ENCODE results near the gene BLTP3A. TPM values are rescaled to one million over a fixed set of nuclear protein-coding genes. Genes with fewer than 3 reads are reported as not detected.
"Not testable (repeated sequence)": the region's sequence is repeated elsewhere in the genome, so short reads cannot be mapped to it uniquely, and the experiment has no call there.

The BLTP3A gene
- polyA plus RNA-seq, 1 of the 3 experiments (the other 2 are of a cell fraction), result 3.1 TPM

DNA sequence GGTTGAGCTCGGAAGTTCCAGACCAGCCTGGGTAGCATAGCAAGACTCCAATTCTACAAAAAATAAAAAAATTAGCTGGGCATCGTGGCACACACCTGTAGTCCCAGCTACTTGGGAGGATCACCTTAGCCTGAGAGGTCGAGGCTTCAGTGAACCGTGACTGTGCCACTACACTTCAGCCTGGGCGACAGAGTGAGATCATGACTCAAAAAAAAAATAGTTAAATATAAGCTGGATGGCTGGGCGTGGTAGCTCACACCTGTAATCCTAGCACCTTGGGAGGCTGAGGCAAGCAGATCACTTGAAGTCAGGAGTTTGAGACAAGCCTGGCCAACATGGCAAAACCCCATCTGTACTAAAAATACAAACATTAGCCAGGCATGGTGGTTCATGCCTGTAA lies 13.2 kb downstream of the BLTP3A start:
- not testable (repeated sequence) for H3K4me2 ChIP-seq; H3K9me2 ChIP-seq; H3F3A ChIP-seq (replicated peaks; ENCODE audit: insufficient read depth); H3K9me3 ChIP-seq; H3K36me3 ChIP-seq (replicated peaks in 1 of 2; ENCODE audit: control insufficient read depth in 1 of 2, insufficient read depth in 2 of 2, low read length in 1 of 2); H3K4me3 ChIP-seq (ENCODE audit: low read depth in 2 of 2, low read length in 1 of 2); DNase-seq; H3K4me1 ChIP-seq (ENCODE audit: control insufficient read depth in 1 of 2, insufficient read depth in 2 of 2, low read depth in 1 of 2, low read length in 1 of 2); H3K27ac ChIP-seq (ENCODE audit: low read depth in 2 of 2, low read length in 1 of 2); H2AFZ ChIP-seq (ENCODE audit: low read depth); H3K9ac ChIP-seq; H3K27me3 ChIP-seq (ENCODE audit: insufficient read depth)
- WGBS (ENCODE audit: low lambda C conversion rate), result 92% methylated on average over 6 of the region's 6 CpGs
- ChIA-PET POLR2A (interaction anchor here (1.1 kb wide), 1 partner anchor 13 kb away, joined by 4 read pairs; the partner anchor contains the start of gene BLTP3A), CTCF (interaction anchor here (0.6 kb wide), 1 partner anchor 45 kb away, joined by 4 read pairs; no protein-coding TSS in a partner anchor)
- Histone ChIP-seq H4K20me1 (ENCODE audit: insufficient read depth) (peaks cover 16% of the 10 kb centered on the region; the same call in 1 of the 2 replicates), H3K79me2 (ENCODE audit: insufficient read depth) (peaks cover 19% of the 10 kb centered on the region)

DNA sequence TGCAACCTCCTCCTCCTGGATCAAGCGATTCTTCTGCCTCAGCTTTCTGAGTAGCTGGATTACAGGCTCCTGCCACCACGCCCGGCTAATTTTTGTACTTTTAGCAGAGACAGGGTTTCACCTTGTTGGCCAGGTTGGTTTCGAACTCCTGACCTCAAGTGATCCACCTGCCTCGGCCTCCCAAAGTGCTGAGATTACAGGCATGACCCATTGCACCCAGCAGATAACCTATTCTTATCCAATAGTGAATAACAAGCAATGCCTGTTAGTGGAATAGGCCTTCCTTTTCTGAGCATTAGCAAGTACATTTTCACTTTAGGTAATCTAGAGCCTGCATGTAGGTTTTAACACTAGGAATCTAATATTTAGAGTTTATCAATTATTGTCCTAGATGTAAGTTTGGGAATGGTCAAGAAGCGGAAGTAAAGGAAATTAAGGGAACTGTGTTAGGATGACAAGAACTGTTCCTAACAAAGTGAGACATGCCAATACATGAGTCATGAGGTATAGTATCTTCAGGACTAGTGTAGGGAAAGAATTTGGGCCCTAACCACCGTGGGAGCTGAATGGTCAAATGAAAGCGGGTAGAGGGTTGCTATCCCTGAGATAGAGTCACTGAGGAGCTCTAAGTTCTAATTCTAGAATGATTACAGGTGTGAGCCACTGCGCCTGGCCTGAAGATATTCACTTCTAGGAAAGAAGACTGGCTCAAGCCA lies 15.0 kb downstream of the BLTP3A start:
- no peaks in the 10 kb centered on the region for H3K27me3 ChIP-seq (ENCODE audit: insufficient read depth)
- no peak overlapping the region for H2AFZ ChIP-seq (ENCODE audit: low read depth)
- no peaks in the 10 kb centered on the region for H3K36me3 ChIP-seq (replicated peaks in 1 of 2; ENCODE audit: control insufficient read depth in 1 of 2, insufficient read depth in 2 of 2, low read length in 1 of 2)
- H3K4me2 ChIP-seq, result no peak overlapping the region
- H3K4me1 ChIP-seq (ENCODE audit: control insufficient read depth in 1 of 2, insufficient read depth in 2 of 2, low read depth in 1 of 2, low read length in 1 of 2), result peaks cover 0 to 7% of the 10 kb centered on the region in 2 experiments; a peak in 2 of 4 replicates
- ChIA-PET CTCF (interaction anchor here (0.8 to 3.9 kb wide), 2 partner anchors 11 to 15 kb away, joined by 3 to 12 read pairs; partner anchors contain the start of gene BLTP3A), POLR2A (no interaction called here)
- H3K9me3 ChIP-seq, result no peaks in the 10 kb centered on the region
- no peak for DNase-seq
- H3F3A ChIP-seq (replicated peaks; ENCODE audit: insufficient read depth), result peaks cover 11% of the 10 kb centered on the region
- no peaks in the 10 kb centered on the region for H3K9me2 ChIP-seq
- no peak overlapping the region for H3K27ac ChIP-seq (ENCODE audit: low read depth in 2 of 2, low read length in 1 of 2)
- no peak overlapping the region for H3K9ac ChIP-seq
- peak; percentile 11; the same call in 1 of the 2 replicates for TF ChIP-seq FOSL2 (IDR thresholded peaks at IDR 0.05; ENCODE audit: borderline replicate concordance, low read depth)
- no peak for TF ChIP-seq MXI1 (IDR thresholded peaks at IDR 0.05; ENCODE audit: low read depth, low read length)
- peaks cover 17% of the 10 kb centered on the region for H3K79me2 ChIP-seq (ENCODE audit: insufficient read depth)
- H4K20me1 ChIP-seq (ENCODE audit: insufficient read depth), result peaks cover 16% of the 10 kb centered on the region; the same call in 1 of the 2 replicates
- WGBS (ENCODE audit: low lambda C conversion rate), result 94% methylated on average over 9 of the region's 9 CpGs
- no peak overlapping the region for H3K4me3 ChIP-seq (ENCODE audit: low read depth in 2 of 2, low read length in 1 of 2)

DNA sequence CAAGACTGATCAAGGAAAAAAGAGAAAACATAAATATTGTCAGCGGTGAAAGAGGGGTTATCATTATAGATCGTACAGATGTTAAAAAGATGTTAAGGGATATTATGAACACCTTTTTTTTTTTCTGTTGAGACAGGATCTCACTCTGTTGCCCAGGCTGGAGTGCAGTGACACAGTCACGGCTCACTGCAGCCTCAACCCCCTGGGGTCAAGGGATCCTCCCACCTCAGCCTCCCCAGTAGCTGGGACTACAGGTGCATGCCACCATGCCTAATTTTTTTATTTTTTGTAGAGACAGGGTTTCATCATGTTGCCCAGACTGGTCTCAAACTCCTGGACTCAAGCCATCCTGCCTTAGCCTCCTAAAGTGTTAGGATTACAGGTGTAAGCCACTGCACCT lies 16.6 kb downstream of the BLTP3A start:
- H3K36me3 ChIP-seq (replicated peaks in 1 of 2; ENCODE audit: control insufficient read depth in 1 of 2, insufficient read depth in 2 of 2, low read length in 1 of 2); H3K4me2 ChIP-seq; H3K9me3 ChIP-seq; H3K4me3 ChIP-seq (ENCODE audit: low read depth in 2 of 2, low read length in 1 of 2); H2AFZ ChIP-seq (ENCODE audit: low read depth); H3K27me3 ChIP-seq (ENCODE audit: insufficient read depth); H3K9ac ChIP-seq; H3K9me2 ChIP-seq; H3K27ac ChIP-seq (ENCODE audit: low read depth in 2 of 2, low read length in 1 of 2); DNase-seq; POLR2A ChIA-PET; H3K4me1 ChIP-seq (ENCODE audit: control insufficient read depth in 1 of 2, insufficient read depth in 2 of 2, low read depth in 1 of 2, low read length in 1 of 2): not testable (repeated sequence)
- Histone ChIP-seq H4K20me1 (ENCODE audit: insufficient read depth) (peaks cover 16% of the 10 kb centered on the region; the same call in 1 of the 2 replicates), H3K79me2 (ENCODE audit: insufficient read depth) (peaks cover 19% of the 10 kb centered on the region), H3F3A (replicated peaks; ENCODE audit: insufficient read depth) (peaks cover 11% of the 10 kb centered on the region)
- 92% methylated on average over 3 of the region's 3 CpGs for WGBS (ENCODE audit: low lambda C conversion rate)
- CTCF ChIA-PET, result interaction anchor here (3.9 kb wide), 1 partner anchor 17 kb away, joined by 12 read pairs; the partner anchor contains the start of gene BLTP3A

DNA sequence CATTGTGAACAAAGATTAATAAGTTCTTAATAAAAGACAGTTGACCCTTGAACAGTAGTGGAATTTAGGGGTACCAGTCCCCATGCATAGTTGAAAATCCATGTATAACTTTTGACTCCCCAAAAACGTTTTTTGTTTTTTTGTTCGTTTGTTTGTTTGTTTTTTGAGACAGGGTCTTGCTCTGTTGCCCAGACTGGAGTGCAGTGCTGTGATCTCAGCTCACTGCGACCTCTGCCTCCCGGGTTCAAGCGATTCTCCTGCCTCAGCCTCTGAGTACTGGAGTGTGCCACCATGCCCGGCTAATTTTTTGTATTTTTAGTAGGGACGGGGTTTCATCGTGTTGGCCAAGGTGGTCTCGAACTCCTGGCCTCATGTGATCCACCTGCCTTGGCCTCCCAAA lies 17.5 kb downstream of the BLTP3A start:
- DNase-seq; H3K27me3 ChIP-seq (ENCODE audit: insufficient read depth); H3K9me3 ChIP-seq; H3K9me2 ChIP-seq; H3K4me2 ChIP-seq; H3K4me3 ChIP-seq (ENCODE audit: low read depth in 2 of 2, low read length in 1 of 2); H3K36me3 ChIP-seq (replicated peaks in 1 of 2; ENCODE audit: control insufficient read depth in 1 of 2, insufficient read depth in 2 of 2, low read length in 1 of 2); H3K9ac ChIP-seq; H3K27ac ChIP-seq (ENCODE audit: low read depth in 2 of 2, low read length in 1 of 2); H3K4me1 ChIP-seq (ENCODE audit: control insufficient read depth in 1 of 2, insufficient read depth in 2 of 2, low read depth in 1 of 2, low read length in 1 of 2); POLR2A ChIA-PET; H2AFZ ChIP-seq (ENCODE audit: low read depth): not testable (repeated sequence)
- H3K79me2 ChIP-seq (ENCODE audit: insufficient read depth), result peaks cover 19% of the 10 kb centered on the region
- WGBS (ENCODE audit: low lambda C conversion rate), result 82% methylated on average over 9 of the region's 9 CpGs
- CTCF ChIA-PET, result interaction anchor here (3.9 kb wide), 1 partner anchor 18 kb away, joined by 12 read pairs; the partner anchor contains the start of gene BLTP3A
- peaks cover 16% of the 10 kb centered on the region; the same call in 1 of the 2 replicates for H4K20me1 ChIP-seq (ENCODE audit: insufficient read depth)
- peaks cover 11% of the 10 kb centered on the region for H3F3A ChIP-seq (replicated peaks; ENCODE audit: insufficient read depth)
